ENCODE data around the gene M1AP.

Gene M1AP

DNA sequence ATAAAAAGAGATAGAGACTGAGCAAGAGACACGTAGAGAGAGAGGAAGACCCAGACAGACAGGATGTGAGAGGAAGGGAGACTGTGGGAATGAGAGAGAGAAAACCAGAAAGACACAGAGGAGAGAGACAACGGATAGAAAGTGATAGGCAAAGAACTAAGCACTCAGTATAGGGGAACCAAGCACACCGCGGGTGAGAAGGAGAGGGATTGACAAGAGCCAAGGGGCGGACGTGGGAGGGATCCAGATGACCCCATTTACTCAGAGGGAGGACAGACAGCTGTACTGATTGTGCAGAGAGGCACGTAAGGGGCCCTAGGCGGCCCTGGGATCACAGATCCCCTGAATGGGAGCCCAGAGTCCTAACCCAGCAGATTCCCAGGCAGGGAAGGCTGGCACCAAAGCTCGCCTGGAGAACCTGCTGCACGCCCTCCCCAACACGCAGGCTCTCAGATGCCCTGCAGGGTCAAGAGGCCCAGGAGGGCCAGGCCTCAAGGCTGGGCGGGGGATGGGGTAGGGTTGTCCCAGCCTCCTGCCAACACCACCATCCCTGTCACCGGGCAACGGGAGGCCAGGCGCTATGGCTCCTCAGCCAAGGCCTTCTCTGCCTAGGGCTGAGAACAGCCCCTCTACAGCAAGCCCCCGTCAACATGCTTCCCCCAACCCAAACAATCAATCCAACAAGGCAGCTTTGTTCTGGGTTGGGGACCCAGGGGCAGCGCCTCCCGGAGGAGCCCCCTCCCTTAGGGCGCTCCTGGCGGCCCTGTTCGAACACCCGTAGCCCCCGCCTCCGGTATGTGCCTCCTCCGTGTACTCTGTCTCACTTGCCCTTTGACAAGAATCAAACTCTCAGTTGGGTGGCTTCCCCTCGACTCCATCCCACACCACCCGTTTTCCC, 95.0 kb downstream of the M1AP start:
- TF ChIP-seq SPI1 (IDR thresholded peaks at IDR 0.05; ENCODE audit: low read depth, low read length) (no peak), POLR2AphosphoS5 (IDR thresholded peaks at IDR 0.05; ENCODE audit: low read depth, low read length) (no peak), PAX5 (IDR thresholded peaks at IDR 0.05; ENCODE audit: insufficient read depth, low read length, severe bottlenecking) (no peak), POLR2A (IDR thresholded peaks at IDR 0.05; ENCODE audit: low read depth, low read length) (no peak), TAF1 (IDR thresholded peaks at IDR 0.05; ENCODE audit: low read depth, low read length) (no peak), POU2F2 (IDR thresholded peaks at IDR 0.05; ENCODE audit: low read depth, low read length) (no peak)
- DNase-seq (ENCODE audit: insufficient read length, low spot score), result no peak
- peak; percentile 20 for FAIRE-seq

DNA sequence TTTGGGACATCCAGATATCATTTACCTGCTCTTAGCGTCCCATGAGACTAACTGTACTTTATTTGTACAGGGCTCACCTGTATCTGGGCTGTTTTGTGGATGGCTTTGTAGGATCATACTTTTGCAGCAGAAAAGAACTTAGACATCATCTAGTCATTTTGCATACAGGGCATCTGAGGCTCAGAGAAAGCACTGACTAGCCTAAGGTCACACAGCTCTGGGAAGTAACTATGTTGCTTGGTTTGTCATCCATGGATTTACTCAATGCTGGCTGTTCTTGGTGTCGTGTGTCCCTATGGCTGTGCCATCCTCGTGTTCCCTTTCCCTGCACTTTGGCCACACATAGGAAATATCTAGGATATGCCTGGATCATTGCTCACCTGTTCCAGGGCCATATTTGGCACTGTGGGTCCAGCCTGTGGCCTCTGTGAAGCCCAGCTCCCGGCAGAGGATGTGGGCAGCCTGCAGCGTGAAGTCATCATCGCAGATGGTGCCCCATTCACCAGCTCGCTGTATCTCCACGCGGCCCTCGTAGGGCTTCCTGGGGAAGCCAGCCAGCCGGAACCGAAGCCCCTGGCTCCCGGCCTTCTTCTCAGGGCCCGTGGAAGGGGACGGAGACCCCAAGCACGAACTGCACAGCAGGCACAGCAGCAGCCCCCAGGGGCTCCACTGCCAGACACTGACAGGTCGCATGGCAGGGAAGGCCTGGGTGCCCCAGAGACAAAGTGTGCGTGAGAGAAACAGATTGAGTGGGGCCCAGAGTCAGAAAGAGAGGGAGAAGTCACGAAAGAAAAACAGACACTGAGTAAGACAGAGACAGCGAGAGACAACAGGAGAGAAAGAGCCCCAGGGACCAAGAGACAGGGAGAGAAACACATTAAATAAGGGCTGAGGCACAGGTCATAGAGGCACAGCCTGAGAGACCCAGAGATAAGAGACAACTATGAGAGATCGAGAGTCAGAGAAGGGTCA, 95.9 kb downstream of the M1AP start:
- no peak for TF ChIP-seq SPI1 (IDR thresholded peaks at IDR 0.05; ENCODE audit: low read depth, low read length)
- TF ChIP-seq POLR2A (IDR thresholded peaks at IDR 0.05; ENCODE audit: low read depth, low read length), result no peak
- no peak for TF ChIP-seq PAX5 (IDR thresholded peaks at IDR 0.05; ENCODE audit: insufficient read depth, low read length, severe bottlenecking)
- DNase-seq (ENCODE audit: insufficient read length, low spot score), result no peak
- peak; percentile 9 for FAIRE-seq

DNA sequence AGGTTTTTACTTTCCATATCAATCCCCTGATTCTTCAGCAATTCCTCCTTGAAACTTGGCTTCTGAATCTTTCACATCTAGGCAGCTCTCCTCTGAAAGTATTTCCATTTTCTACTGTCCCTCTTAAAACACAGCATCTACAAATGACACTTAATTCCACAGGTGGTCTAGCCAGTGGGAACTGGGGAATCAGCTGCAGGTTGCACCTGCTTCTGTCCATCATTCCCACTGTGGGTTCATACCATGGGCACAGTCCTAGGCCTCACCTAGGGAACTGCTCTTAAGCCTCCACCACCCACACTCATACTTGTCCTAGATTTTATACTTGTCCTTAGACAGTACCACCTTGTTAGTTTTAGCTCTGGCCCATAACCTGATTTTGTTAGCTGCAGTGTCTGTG, 96.6 kb downstream of the M1AP start:
- no peak for TF ChIP-seq SPI1 (IDR thresholded peaks at IDR 0.05; ENCODE audit: low read depth, low read length)
- no peak for TF ChIP-seq POLR2AphosphoS5 (IDR thresholded peaks at IDR 0.05; ENCODE audit: low read depth, low read length)
- TF ChIP-seq PAX5 (IDR thresholded peaks at IDR 0.05; ENCODE audit: insufficient read depth, low read length, severe bottlenecking), result no peak
- TF ChIP-seq POLR2A (IDR thresholded peaks at IDR 0.05; ENCODE audit: low read depth, low read length), result no peak
- FAIRE-seq, result no peak
- no peak for DNase-seq (ENCODE audit: insufficient read length, low spot score)

DNA sequence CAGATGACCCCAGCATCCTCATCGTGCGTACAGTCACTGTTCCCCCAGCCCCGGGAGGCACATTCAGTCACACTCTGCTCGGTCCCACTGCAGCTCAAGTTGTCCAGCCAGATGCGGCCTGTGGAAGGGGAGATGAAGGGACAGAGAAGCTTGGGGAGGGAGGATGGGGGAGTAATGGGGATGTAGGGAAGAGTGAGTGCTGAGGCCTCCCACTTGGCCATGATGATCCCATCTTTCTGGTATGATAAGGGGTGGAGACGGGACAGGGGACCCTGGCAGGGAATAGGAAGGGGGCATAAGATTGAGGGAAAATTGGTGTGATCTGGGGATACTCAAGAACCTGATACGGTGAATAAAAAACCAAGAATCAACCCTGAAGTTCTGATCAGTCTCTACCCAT, 97.9 kb downstream of the M1AP start:
- no peak for TF ChIP-seq TAF1 (IDR thresholded peaks at IDR 0.05; ENCODE audit: low read depth, low read length)
- TF ChIP-seq SPI1 (IDR thresholded peaks at IDR 0.05; ENCODE audit: low read depth, low read length), result no peak
- TF ChIP-seq POLR2A (IDR thresholded peaks at IDR 0.05; ENCODE audit: low read depth, low read length), result no peak
- no peak for TF ChIP-seq POU2F2 (IDR thresholded peaks at IDR 0.05; ENCODE audit: low read depth, low read length)
- TF ChIP-seq POLR2AphosphoS5 (IDR thresholded peaks at IDR 0.05; ENCODE audit: low read depth, low read length), result no peak
- TF ChIP-seq PAX5 (IDR thresholded peaks at IDR 0.05; ENCODE audit: insufficient read depth, low read length, severe bottlenecking), result no peak
- DNase-seq (ENCODE audit: insufficient read length, low spot score) (no peak), FAIRE-seq (no peak)

DNA sequence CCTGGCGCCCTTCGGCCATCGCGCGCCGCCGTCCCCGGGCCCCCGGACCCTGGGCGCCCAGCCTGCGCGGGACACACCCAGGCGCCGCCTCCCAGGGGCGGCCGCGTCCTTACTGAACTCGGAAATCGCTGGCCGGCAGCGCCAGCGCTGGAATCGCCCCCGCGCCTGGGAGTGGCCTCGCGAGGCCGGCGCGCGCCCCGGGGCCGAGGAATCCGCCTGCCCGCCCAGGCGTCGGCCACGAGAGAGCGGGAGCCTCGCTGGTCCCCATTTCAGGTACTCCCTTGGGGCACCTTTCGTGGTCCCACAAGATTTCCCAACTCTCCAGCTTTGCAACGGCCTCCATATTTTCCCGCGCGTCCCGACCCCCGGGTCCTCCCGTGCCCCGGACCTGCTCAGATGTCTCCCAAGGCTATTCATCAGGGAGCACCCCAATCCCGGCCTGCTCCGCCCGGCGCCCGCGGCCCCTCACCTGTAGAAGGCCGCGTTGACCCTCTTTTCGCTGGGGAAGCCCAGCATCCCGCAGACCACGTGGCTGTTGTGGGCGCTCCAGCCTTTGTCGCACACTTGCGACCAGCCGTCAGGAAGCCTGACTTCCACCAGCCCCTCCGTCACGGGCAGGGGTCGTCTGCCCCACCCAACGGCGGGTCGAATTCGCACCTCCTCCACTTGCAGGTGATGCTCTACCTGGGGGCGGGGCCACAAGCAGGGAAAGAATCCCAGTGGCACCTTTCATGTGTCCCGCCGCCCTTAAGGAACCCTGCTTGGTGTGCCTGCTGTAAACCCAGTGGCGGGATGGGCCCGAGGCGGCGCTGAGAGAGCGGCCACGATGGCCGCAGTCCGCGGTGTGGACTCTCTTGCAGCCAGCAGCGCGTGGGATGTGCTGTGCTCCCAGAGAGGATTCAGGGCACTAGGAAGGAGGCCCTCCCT, 99.0 kb downstream of the M1AP start:
- peak; percentile 50 for FAIRE-seq
- no peak for TF ChIP-seq SPI1 (IDR thresholded peaks at IDR 0.05; ENCODE audit: low read depth, low read length)
- no peak for TF ChIP-seq TAF1 (IDR thresholded peaks at IDR 0.05; ENCODE audit: low read depth, low read length)
- peak; percentile 30; the same call in 1 of the 2 replicates for TF ChIP-seq POLR2AphosphoS5 (IDR thresholded peaks at IDR 0.05; ENCODE audit: low read depth, low read length)
- peak; percentile 45; the same call in 1 of the 2 replicates for TF ChIP-seq POLR2A (IDR thresholded peaks at IDR 0.05; ENCODE audit: low read depth, low read length)
- TF ChIP-seq PAX5 (IDR thresholded peaks at IDR 0.05; ENCODE audit: insufficient read depth, low read length, severe bottlenecking), result no peak
- no peak for TF ChIP-seq POU2F2 (IDR thresholded peaks at IDR 0.05; ENCODE audit: low read depth, low read length)

DNA sequence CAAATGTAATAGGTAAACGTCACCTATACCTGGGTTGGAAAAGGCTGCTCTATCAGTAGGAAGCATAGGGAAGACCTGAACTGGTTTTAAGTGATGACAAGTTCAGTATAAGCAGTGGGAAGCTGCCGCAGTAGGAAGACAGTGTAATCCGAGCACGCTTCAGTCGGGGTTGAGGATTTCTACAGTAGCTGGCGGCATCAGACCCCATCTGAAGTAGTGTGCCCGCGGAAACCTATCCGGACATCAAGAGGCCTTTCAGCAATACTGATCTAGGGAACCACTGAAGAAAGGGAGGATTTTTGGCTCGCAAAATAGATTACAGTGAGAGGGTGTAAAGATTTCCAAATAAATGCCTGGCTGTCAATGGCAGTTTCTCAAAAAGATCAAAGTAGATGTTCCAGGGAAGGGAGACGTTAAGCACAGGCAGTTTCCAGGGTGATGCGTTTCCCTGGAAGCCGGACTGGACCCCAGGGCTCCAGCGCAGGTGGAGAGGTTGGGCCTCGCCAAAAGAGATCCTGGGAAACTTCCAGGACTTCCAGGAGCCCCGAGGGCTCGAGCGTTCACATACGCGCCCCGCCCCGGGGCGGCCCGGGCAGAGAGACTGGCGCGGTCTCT, 99.7 kb downstream of the M1AP start:
- FAIRE-seq, result no peak
- no peak for TF ChIP-seq POU2F2 (IDR thresholded peaks at IDR 0.05; ENCODE audit: low read depth, low read length)
- no peak for TF ChIP-seq POLR2A (IDR thresholded peaks at IDR 0.05; ENCODE audit: low read depth, low read length)
- TF ChIP-seq POLR2AphosphoS5 (IDR thresholded peaks at IDR 0.05; ENCODE audit: low read depth, low read length), result no peak
- TF ChIP-seq SPI1 (IDR thresholded peaks at IDR 0.05; ENCODE audit: low read depth, low read length), result no peak
- no peak for TF ChIP-seq TAF1 (IDR thresholded peaks at IDR 0.05; ENCODE audit: low read depth, low read length)
- no peak for TF ChIP-seq PAX5 (IDR thresholded peaks at IDR 0.05; ENCODE audit: insufficient read depth, low read length, severe bottlenecking)
- DNase-seq (ENCODE audit: insufficient read length, low spot score), result no peak

More for the DNA sequence above, 99.0 kb downstream of the M1AP start:
- DNase-seq (ENCODE audit: insufficient read length, low spot score), result no peak

DNA sequence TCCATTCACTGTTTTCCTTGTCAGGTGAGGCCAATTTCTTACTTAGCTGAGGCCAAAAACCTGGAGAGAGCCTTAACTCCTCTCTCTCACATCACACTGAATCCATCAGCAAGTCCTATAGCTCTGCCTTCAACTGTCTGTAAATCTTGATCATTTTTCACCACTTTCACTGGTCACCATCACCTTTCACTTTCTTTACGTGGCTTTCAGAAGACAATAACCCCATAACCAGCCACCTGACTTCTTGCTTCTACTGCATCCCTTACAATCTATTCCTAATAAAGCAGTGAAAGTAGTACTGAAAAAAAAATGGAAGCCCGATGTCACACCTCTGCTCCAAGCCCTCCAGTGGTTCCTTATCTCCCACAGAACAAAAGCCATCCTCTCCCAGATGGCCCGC, 102.1 kb downstream of the M1AP start:
- TF ChIP-seq POLR2AphosphoS5 (IDR thresholded peaks at IDR 0.05; ENCODE audit: low read depth, low read length) (no peak), TAF1 (IDR thresholded peaks at IDR 0.05; ENCODE audit: low read depth, low read length) (no peak), PAX5 (IDR thresholded peaks at IDR 0.05; ENCODE audit: insufficient read depth, low read length, severe bottlenecking) (no peak), POU2F2 (IDR thresholded peaks at IDR 0.05; ENCODE audit: low read depth, low read length) (no peak), SPI1 (IDR thresholded peaks at IDR 0.05; ENCODE audit: low read depth, low read length) (no peak), POLR2A (IDR thresholded peaks at IDR 0.05; ENCODE audit: low read depth, low read length) (no peak)
- FAIRE-seq (no peak), DNase-seq (ENCODE audit: insufficient read length, low spot score) (no peak)

DNA sequence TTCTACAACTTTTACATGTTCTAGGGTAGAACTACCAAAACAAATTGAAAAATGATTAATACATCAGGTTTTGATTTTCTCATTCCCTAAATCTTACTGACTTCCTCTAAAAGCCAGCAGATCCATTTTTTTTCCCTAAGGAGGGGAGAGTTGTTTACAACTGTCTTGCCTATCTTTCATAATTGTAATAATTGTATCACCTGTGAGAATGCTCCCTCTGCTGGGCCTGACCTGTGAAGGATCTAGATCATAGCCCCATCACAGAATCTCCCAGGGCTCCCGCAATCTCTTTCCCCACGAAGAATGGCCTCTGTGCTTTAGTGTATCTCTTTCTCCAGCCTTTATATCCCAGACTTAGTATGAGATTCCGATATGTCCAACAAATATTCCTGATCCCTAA, 103.5 kb downstream of the M1AP start:
- FAIRE-seq (no peak), DNase-seq (ENCODE audit: insufficient read length, low spot score) (no peak)
- no peak for TF ChIP-seq POLR2AphosphoS5 (IDR thresholded peaks at IDR 0.05; ENCODE audit: low read depth, low read length)
- TF ChIP-seq SPI1 (IDR thresholded peaks at IDR 0.05; ENCODE audit: low read depth, low read length), result no peak
- TF ChIP-seq TAF1 (IDR thresholded peaks at IDR 0.05; ENCODE audit: low read depth, low read length), result no peak
- TF ChIP-seq PAX5 (IDR thresholded peaks at IDR 0.05; ENCODE audit: insufficient read depth, low read length, severe bottlenecking), result no peak
- no peak for TF ChIP-seq POLR2A (IDR thresholded peaks at IDR 0.05; ENCODE audit: low read depth, low read length)
- no peak for TF ChIP-seq POU2F2 (IDR thresholded peaks at IDR 0.05; ENCODE audit: low read depth, low read length)

All from GM12891 (cell line).